HCT116 (cell line): ENCODE measurements around the gene AMACR. TPM values are rescaled to one million over a fixed set of nuclear protein-coding genes. Genes with fewer than 3 reads are reported as not detected.

Experiments
- ATAC-seq: fragments of 200-7000 bp; cut with Tn5 transposase; 2 replicates; pipeline ENCODE4 v1.9.1; 2020; ENCODE audit warnings: mild to moderate bottlenecking, moderate library complexity
- BruUV-seq: library from RNA; stranded (reverse); fragments of 400-500 nt; replicated peaks from 2 replicates; lab custom pipeline; 2021; lab: Mats Ljungman, UMichigan
- CTCF ChIA-PET: fragments of 300-600 bp; sonication (Branson Sonifier 250); formaldehyde crosslinking; loops from one replicate; lab custom pipeline; 2021; ENCODE audit warnings: antibody characterized with exemption; lab: Charles Lee
- POLR2A ChIA-PET: fragments of 300-600, 350-600 bp; sonication (Branson Sonifier 250); formaldehyde crosslinking; loops from one replicate; lab custom pipeline; 2021; ENCODE audit warnings: antibody characterized with exemption; lab: Charles Lee
- RAD21 ChIA-PET, 2 experiments: fragments of 300-600 bp; sonication (Branson Sonifier 250); formaldehyde crosslinking; loops; one replicate each; lab custom pipeline; 2023; ENCODE audit warnings: low total read pairs in 2 of 2; ENCODE audit not compliant: uncharacterized antibody in 2 of 2, unreplicated experiment in 2 of 2, low non-redundant PET in 1 of 2; lab: Charles Lee
- DNase-seq: peaks from one replicate; pipeline ENCODE4 v3.0.0-alpha.2; 2010; ENCODE audit warnings: low read depth, low spot score
- H2AFZ ChIP-seq: fragments of 200-600 bp; shearing (Covaris generic), sonication (generic); 2 replicates; pipeline ENCODE4 v1.6.1; 2017; ENCODE audit warnings: low read depth, mixed run types, mixed read lengths, antibody characterized with exemption, low read length; ENCODE audit not compliant: poor library complexity, severe bottlenecking
- H3K27ac ChIP-seq: 2 replicates; pipeline ENCODE4 v1.5.1; 2012; ENCODE audit warnings: low read depth, low read length
- H3K27me3 ChIP-seq: fragments of 200-600 bp; sonication (generic); 2 replicates; pipeline ENCODE4 v1.6.1; 2016; ENCODE audit warnings: mixed run types, low read length, mixed read lengths; ENCODE audit not compliant: insufficient read depth
- H3K36me3 ChIP-seq, 2 experiments: fragments of 200-500 bp in 1 of 2; fragments of 200-600 bp in 1 of 2; sonication (Bioruptor generic) in 1 of 2; sonication (generic) in 1 of 2; 2 replicates each; pipeline versions ENCODE4 v1.5.1 to v1.6.1; 2014 to 2016; ENCODE audit warnings: low read length in 2 of 2, inconsistent platforms in 1 of 2, mixed read lengths in 1 of 2, mixed run types in 1 of 2; ENCODE audit not compliant: insufficient read depth in 2 of 2, control insufficient read depth in 1 of 2
- H3K4me1 ChIP-seq, 2 experiments: fragments of 200-600 bp in 1 of 2; sonication (generic) in 1 of 2; 2 replicates each; pipeline versions ENCODE4 v1.5.1 to v1.6.1; 2012 to 2017; ENCODE audit warnings: low read length in 2 of 2, inconsistent platforms in 1 of 2, mild to moderate bottlenecking in 1 of 2, mixed read lengths in 1 of 2, mixed run types in 1 of 2, moderate library complexity in 1 of 2; ENCODE audit not compliant: insufficient read depth in 2 of 2, control insufficient read depth in 1 of 2
- H3K4me2 ChIP-seq: fragments of 200-600 bp; sonication (generic); 2 replicates; pipeline ENCODE4 v1.6.1; 2017; ENCODE audit warnings: mixed run types, low read length, mixed read lengths
- H3K4me3 ChIP-seq, 2 experiments: fragments of 200-600 bp in 1 of 2; sonication (generic) in 1 of 2; replicated peaks in 1 of 2; 2 replicates each; pipeline ENCODE4 v1.5.1; 2011 to 2016; ENCODE audit warnings: low read length in 2 of 2, control low read depth in 1 of 2, low read depth in 1 of 2, mild to moderate bottlenecking in 1 of 2, mixed read lengths in 1 of 2, mixed run types in 1 of 2
- H3K79me2 ChIP-seq: fragments of 200-600 bp; sonication (generic); 2 replicates; pipeline ENCODE4 v1.6.1; 2017; ENCODE audit warnings: mild to moderate bottlenecking, mixed run types, low read length, moderate library complexity, mixed read lengths; ENCODE audit not compliant: insufficient read depth
- H3K9ac ChIP-seq: fragments of 200-600 bp; sonication (generic); 2 replicates; pipeline ENCODE4 v1.6.1; 2016; ENCODE audit warnings: low read length, mixed read lengths
- H3K9me2 ChIP-seq: fragments of 200-600 bp; sonication (generic), shearing (Covaris generic); 2 replicates; pipeline ENCODE4 v1.6.1; 2017; ENCODE audit warnings: mixed run types, mild to moderate bottlenecking, moderate library complexity; ENCODE audit not compliant: insufficient read depth
- H3K9me3 ChIP-seq, 2 experiments: fragments of 200-500 bp in 1 of 2; fragments of 200-600 bp in 1 of 2; sonication (Bioruptor generic) in 1 of 2; sonication (generic) in 1 of 2; 2 replicates each; pipeline ENCODE4 v1.6.1; 2014 to 2017; ENCODE audit warnings: low read length in 2 of 2, mixed read lengths in 2 of 2, inconsistent platforms in 1 of 2, low read depth in 1 of 2, mild to moderate bottlenecking in 1 of 2, mixed run types in 1 of 2, moderate library complexity in 1 of 2; ENCODE audit not compliant: control insufficient read depth in 1 of 2, insufficient read depth in 1 of 2
- H4K20me1 ChIP-seq: fragments of 200-600 bp; sonication (generic), shearing (Covaris generic); 2 replicates; pipeline ENCODE4 v1.6.1; 2017; ENCODE audit warnings: mixed run types, mild to moderate bottlenecking, moderate library complexity; ENCODE audit not compliant: insufficient read depth
- ATF3 ChIP-seq: IDR thresholded peaks from 2 replicates; pipeline ENCODE4 v1.6.1; 2012
- CBX3 ChIP-seq: IDR thresholded peaks from 2 replicates; pipeline ENCODE4 v1.6.1; 2012; ENCODE audit warnings: low read depth
- CTCF ChIP-seq, 3 experiments: fragments of 200-600 bp in 1 of 3; sonication (generic) in 1 of 3; IDR thresholded peaks in 2 of 3; conservative IDR thresholded peaks in 1 of 3; 2 replicates each; pipeline ENCODE4 v1.5.1; 2012 to 2017; ENCODE audit warnings: low read depth in 2 of 3, low read length in 2 of 3, antibody characterized with exemption in 1 of 3, borderline replicate concordance in 1 of 3, control low read depth in 1 of 3, mild to moderate bottlenecking in 1 of 3, mixed read lengths in 1 of 3, mixed run types in 1 of 3, moderate library complexity in 1 of 3; ENCODE audit not compliant: insufficient read depth in 1 of 3
- EGR1 ChIP-seq: IDR thresholded peaks from 2 replicates; pipeline ENCODE4 v1.6.1; 2012; ENCODE audit warnings: low read depth
- EZH2phosphoT487 ChIP-seq: fragments of 200-600 bp; IDR thresholded peaks from 2 replicates; pipeline ENCODE4 v1.6.1; 2018; ENCODE audit warnings: antibody characterized with exemption, borderline replicate concordance
- FOSL1 ChIP-seq: IDR thresholded peaks from 2 replicates; pipeline ENCODE4 v1.6.1; 2012; ENCODE audit warnings: low read depth
- JUND ChIP-seq: IDR thresholded peaks from 2 replicates; pipeline ENCODE4 v1.6.1; 2012
- POLR2AphosphoS5 ChIP-seq: IDR thresholded peaks from 2 replicates; pipeline ENCODE4 v1.6.1; 2011; ENCODE audit warnings: mild to moderate bottlenecking, low read depth, low read length, moderate library complexity
- RAD21 ChIP-seq: IDR thresholded peaks from 2 replicates; pipeline ENCODE4 v1.6.1; 2012; ENCODE audit warnings: low read depth, mild to moderate bottlenecking
- SIN3A ChIP-seq: IDR thresholded peaks from 2 replicates; pipeline ENCODE4 v1.6.1; 2012; ENCODE audit warnings: low read depth
- SRF ChIP-seq: IDR thresholded peaks from 2 replicates; pipeline ENCODE4 v1.6.1; 2012; ENCODE audit warnings: low read depth
- ZBTB33 ChIP-seq: IDR thresholded peaks from 2 replicates; pipeline ENCODE4 v1.6.1; 2011; ENCODE audit warnings: mild to moderate bottlenecking, low read length, moderate library complexity; ENCODE audit not compliant: insufficient replicate concordance; ENCODE audit errors: extremely low read depth
- ZFX ChIP-seq: fragments of 450-650 bp; IDR thresholded peaks from 2 replicates; pipeline ENCODE4 v1.6.1; 2017
- ZNF274 ChIP-seq: fragments of 200-500 bp; sonication (Bioruptor generic); IDR thresholded peaks from 2 replicates; pipeline ENCODE4 v1.6.1; 2014; ENCODE audit warnings: mild to moderate bottlenecking, low read depth, low read length, inconsistent platforms
- intact Hi-C: fragments of 100-400 bp; cut with micrococcal nuclease; formaldehyde crosslinking; loops from 2 replicates; pipeline ENCODE4 v1.10.0; 2022
- total RNA-seq: library from RNA; stranded (reverse); gene quantifications from one replicate; pipeline ENCODE4 v1.2.1, GENCODE V29; 2021; ENCODE audit not compliant: unreplicated experiment
- TF ChIP-seq, protein P1 (sequence below): IDR thresholded peaks from 2 replicates; pipeline ENCODE4 v1.6.1; 2012

Gene AMACR
- total RNA-seq, 1 experiment from 2014 or later: 4.3 TPM

DNA sequence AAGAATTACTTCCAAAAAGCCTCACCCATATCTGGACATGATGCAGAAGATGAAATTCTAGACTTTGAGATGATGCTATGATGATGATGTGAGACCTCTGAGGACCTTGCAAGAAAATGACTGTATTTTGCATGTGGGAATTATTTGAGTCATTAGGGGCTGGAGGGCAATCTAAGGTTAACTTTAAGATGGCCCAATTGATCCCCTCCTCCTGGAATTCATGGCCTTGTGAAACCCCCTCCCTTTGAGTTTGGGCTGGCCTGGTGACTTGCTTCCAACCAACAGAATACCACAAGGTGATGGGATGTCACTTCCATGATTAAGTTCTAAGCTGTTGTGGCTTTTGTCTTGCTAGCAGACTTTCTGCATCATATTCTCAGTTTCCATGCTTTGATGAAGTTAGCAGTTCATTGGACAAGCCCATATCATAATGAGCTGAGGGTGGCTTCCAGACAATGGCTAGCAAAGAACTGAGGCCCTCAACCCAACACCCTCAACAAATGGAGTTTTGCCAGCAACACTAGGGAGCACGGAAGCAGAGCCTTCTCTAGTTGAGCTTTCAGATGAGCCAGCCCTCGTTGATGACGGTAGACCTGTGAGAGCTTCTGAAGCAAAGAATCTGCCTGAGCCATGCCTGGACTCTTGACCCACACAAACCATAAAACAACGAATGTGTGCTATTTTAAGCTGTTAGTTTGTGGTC lies 7.4 kb upstream of the AMACR start:
- intact Hi-C loops: no loop called here
- ChIA-PET CTCF (no interaction called here), POLR2A (no interaction called here), RAD21 (no interaction called here)
- Histone ChIP-seq H3K36me3 (no peaks in the 10 kb centered on the region), H3K9me3 (no peaks in the 10 kb centered on the region), H3K9ac (no peak overlapping the region), H3K27me3 (no peaks in the 10 kb centered on the region), H3K4me3 (no peak overlapping the region), H4K20me1 (no peaks in the 10 kb centered on the region), H3K27ac (no peak overlapping the region), H3K79me2 (no peaks in the 10 kb centered on the region), H3K4me2 (no peak overlapping the region), H2AFZ (no peak overlapping the region), H3K9me2 (no peaks in the 10 kb centered on the region), H3K4me1 (no peaks in the 10 kb centered on the region)
- ATAC-seq (no peak), DNase-seq (no peak)
- TF ChIP-seq CTCF (IDR thresholded peaks at IDR 0.05 in 2 of 3, conservative IDR thresholded peaks at IDR 0.05 in 1 of 3; ENCODE audit: borderline replicate concordance in 1 of 3, insufficient read depth in 1 of 3, low read depth in 2 of 3, low read length in 2 of 3): no peak
- TF ChIP-seq ZBTB33: no peak
- no peak for TF ChIP-seq FOSL1
- TF ChIP-seq EZH2phosphoT487: no peak
- no peak for TF ChIP-seq SIN3A
- no peak for TF ChIP-seq JUND
- TF ChIP-seq CBX3: no peak
- TF ChIP-seq RAD21: no peak
- TF ChIP-seq SRF: no peak
- TF ChIP-seq POLR2AphosphoS5: no peak
- TF ChIP-seq ZNF274: no peak
- no peak for TF ChIP-seq EGR1
- TF ChIP-seq, protein P1, sequence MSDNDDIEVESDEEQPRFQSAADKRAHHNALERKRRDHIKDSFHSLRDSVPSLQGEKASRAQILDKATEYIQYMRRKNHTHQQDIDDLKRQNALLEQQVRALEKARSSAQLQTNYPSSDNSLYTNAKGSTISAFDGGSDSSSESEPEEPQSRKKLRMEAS: no peak
- TF ChIP-seq ATF3: no peak
- no peak for TF ChIP-seq ZFX
- BruUV-seq: no TSS peak
